Fibroblast of lung (primary cell): ENCODE results near the gene CELSR2.

Experiments used
- EZH2 ChIP-seq: IDR thresholded peaks from 2 replicates; pipeline ENCODE4 v1.5.1; 2012; ENCODE audit warnings: low read length, control low read depth, mild to moderate bottlenecking; ENCODE audit errors: missing control alignments
- TF ChIP-seq, protein P1 (sequence below), 2 donors: IDR thresholded peaks in 1 of 2; conservative IDR thresholded peaks in 1 of 2; 1 replicate in 1 of 2; 2 replicates in 1 of 2; pipeline ENCODE4 v1.5.1; 2011 to 2012; ENCODE audit warnings: low read length in 2 of 2, control low read depth in 1 of 2, inconsistent platforms in 1 of 2, low read depth in 1 of 2, mild to moderate bottlenecking in 1 of 2

DNA sequence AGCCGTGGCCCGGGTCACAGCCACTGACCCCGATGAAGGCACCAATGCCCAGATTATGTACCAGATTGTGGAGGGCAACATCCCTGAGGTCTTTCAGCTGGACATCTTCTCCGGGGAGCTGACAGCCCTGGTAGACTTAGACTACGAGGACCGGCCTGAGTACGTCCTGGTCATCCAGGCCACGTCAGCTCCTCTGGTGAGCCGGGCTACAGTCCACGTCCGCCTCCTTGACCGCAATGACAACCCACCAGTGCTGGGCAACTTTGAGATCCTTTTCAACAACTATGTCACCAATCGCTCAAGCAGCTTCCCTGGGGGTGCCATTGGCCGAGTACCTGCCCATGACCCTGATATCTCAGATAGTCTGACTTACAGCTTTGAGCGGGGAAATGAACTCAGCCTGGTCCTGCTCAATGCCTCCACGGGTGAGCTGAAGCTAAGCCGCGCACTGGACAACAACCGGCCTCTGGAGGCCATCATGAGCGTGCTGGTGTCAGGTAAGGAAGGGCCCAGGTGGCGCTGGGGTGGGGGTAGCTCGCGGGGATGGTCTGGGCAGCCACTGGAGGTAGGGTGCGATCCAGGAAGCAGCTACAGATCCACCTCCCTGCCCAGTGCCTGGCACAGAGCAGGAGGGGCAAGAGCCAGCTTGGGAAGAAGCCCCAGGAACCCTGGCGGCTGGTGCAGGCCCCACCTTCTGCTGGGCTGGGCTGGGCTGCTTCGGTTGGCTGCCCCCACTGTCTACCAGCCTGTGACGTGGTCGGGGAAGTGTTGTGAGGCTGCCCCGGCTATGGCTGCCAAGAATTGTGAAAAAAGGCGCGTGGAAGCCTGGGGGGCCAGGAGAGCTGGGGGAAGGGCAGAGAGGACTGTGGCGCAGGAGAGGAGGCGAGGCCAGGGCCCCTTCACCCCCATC is 3.8 kb downstream of the CELSR2 start:
- TF ChIP-seq, protein P1, sequence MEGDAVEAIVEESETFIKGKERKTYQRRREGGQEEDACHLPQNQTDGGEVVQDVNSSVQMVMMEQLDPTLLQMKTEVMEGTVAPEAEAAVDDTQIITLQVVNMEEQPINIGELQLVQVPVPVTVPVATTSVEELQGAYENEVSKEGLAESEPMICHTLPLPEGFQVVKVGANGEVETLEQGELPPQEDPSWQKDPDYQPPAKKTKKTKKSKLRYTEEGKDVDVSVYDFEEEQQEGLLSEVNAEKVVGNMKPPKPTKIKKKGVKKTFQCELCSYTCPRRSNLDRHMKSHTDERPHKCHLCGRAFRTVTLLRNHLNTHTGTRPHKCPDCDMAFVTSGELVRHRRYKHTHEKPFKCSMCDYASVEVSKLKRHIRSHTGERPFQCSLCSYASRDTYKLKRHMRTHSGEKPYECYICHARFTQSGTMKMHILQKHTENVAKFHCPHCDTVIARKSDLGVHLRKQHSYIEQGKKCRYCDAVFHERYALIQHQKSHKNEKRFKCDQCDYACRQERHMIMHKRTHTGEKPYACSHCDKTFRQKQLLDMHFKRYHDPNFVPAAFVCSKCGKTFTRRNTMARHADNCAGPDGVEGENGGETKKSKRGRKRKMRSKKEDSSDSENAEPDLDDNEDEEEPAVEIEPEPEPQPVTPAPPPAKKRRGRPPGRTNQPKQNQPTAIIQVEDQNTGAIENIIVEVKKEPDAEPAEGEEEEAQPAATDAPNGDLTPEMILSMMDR (conservative IDR thresholded peaks at IDR 0.05 in 1 of 2, IDR thresholded peaks at IDR 0.05 in 1 of 2; ENCODE audit: low read depth in 1 of 2, low read length in 2 of 2) = no peak
- no peak for TF ChIP-seq EZH2
